PC-9 (cell line): ENCODE data around the gene TCF12. TPM values are rescaled to one million over a fixed set of nuclear protein-coding genes. Genes with fewer than 3 reads are reported as not detected.

ENCODE experiments used
- BruUV-seq: library from RNA; stranded (reverse); fragments of 400-500 nt; replicated peaks from 2 replicates; lab custom pipeline; 2021; lab: Mats Ljungman, UMichigan
- CTCF ChIA-PET: fragments of 300-600 bp; sonication (Branson Sonifier 250); formaldehyde crosslinking; loops from one replicate; lab custom pipeline; 2022; ENCODE audit warnings: antibody characterized with exemption; lab: Charles Lee
- POLR2A ChIA-PET: fragments of 300-600 bp; sonication (Branson Sonifier 250); formaldehyde crosslinking; loops from one replicate; lab custom pipeline; 2022; ENCODE audit warnings: antibody characterized with exemption; ENCODE audit not compliant: unreplicated experiment; lab: Charles Lee
- DNase-seq, 2 experiments: peaks; one replicate each; pipeline versions ENCODE4 v3.0.0 to v3.0.0-alpha.2; 2015 to 2022; ENCODE audit warnings: mixed read lengths in 1 of 2
- H2AFZ ChIP-seq: fragments of 200-600 bp; sonication (generic); 2 replicates; pipeline ENCODE4 v1.8.1; 2017; ENCODE audit warnings: antibody characterized with exemption
- H3F3A ChIP-seq: fragments of 200-600 bp; sonication (generic); 2 replicates; pipeline ENCODE4 v1.8.1; 2017; ENCODE audit warnings: antibody characterized with exemption, mild to moderate bottlenecking, low read depth; ENCODE audit not compliant: insufficient read depth
- H3K27ac ChIP-seq: fragments of 200-600 bp; sonication (generic); 2 replicates; pipeline ENCODE4 v1.6.1; 2016; ENCODE audit warnings: mixed run types
- H3K27me3 ChIP-seq: fragments of 200-600 bp; sonication (generic); 2 replicates; pipeline ENCODE4 v1.6.1; 2016; ENCODE audit warnings: low read depth, mixed run types; ENCODE audit not compliant: insufficient read depth
- H3K36me3 ChIP-seq: fragments of 200-600 bp; sonication (generic); 2 replicates; pipeline ENCODE4 v1.6.1; 2016; ENCODE audit warnings: low read depth, mixed run types
- H3K4me1 ChIP-seq: fragments of 200-600 bp; sonication (generic); replicated peaks from 2 replicates; pipeline ENCODE4 v1.6.1; 2016; ENCODE audit warnings: mixed run types; ENCODE audit not compliant: insufficient read depth
- H3K4me2 ChIP-seq: fragments of 200-600 bp; sonication (generic); 2 replicates; pipeline ENCODE4 v1.6.1; 2017; ENCODE audit warnings: mixed run types
- H3K4me3 ChIP-seq: fragments of 200-600 bp; sonication (generic); 2 replicates; pipeline ENCODE4 v1.6.1; 2016; ENCODE audit warnings: mixed run types
- H3K79me2 ChIP-seq: fragments of 200-600 bp; sonication (generic); 2 replicates; pipeline ENCODE4 v1.6.1; 2017; ENCODE audit warnings: low read depth, mixed run types
- H3K9me2 ChIP-seq: fragments of 200-600 bp; sonication (generic); 2 replicates; pipeline ENCODE4 v1.8.1; 2017; ENCODE audit warnings: mild to moderate bottlenecking; ENCODE audit not compliant: insufficient read depth
- H3K9me3 ChIP-seq: fragments of 200-600 bp; sonication (generic); 2 replicates; pipeline ENCODE4 v1.8.1; 2016; ENCODE audit warnings: low read depth; ENCODE audit not compliant: insufficient read depth
- H4K20me1 ChIP-seq: fragments of 200-600 bp; sonication (generic); 2 replicates; pipeline ENCODE4 v1.8.1; 2017; ENCODE audit not compliant: insufficient read depth
- EZH2 ChIP-seq: fragments of 200-600 bp; sonication (generic); IDR thresholded peaks from 2 replicates; pipeline ENCODE4 v1.8.0; 2017; ENCODE audit warnings: antibody characterized with exemption, low read depth
- intact Hi-C: fragments of 100-400 bp; cut with micrococcal nuclease; formaldehyde crosslinking; loops from one replicate; pipeline ENCODE4 v1.10.0; 2022; ENCODE audit not compliant: unreplicated experiment
- total RNA-seq: library from RNA; stranded (reverse); gene quantifications from 2 replicates; pipeline ENCODE4 v1.2.3, GENCODE V29; 2021
- TF ChIP-seq, protein P1 (sequence below): fragments of 200-600 bp; sonication (generic); conservative IDR thresholded peaks from 2 replicates; pipeline ENCODE4 v1.6.1; 2017; ENCODE audit warnings: mixed run types, antibody characterized with exemption, mild to moderate bottlenecking, moderate library complexity

The TCF12 gene
- total RNA-seq, 1 experiment from 2014 or later = 60.1 TPM

GRCh38 chr15:57307527-57308169, 389.2 kb downstream of the TCF12 start:
- Histone ChIP-seq H4K20me1 (no peaks in the 10 kb centered on the region), H3K27me3 (no peaks in the 10 kb centered on the region), H3K4me2 (no peak overlapping the region), H3K79me2 (no peaks in the 10 kb centered on the region), H3K27ac (no peak overlapping the region), H3K9me3 (no peaks in the 10 kb centered on the region), H3K4me1 (no peaks in the 10 kb centered on the region), H2AFZ (no peak overlapping the region), H3K4me3 (no peak overlapping the region), H3K9me2 (no peaks in the 10 kb centered on the region), H3F3A (no peaks in the 10 kb centered on the region), H3K36me3 (no peaks in the 10 kb centered on the region)
- TF ChIP-seq, protein P1, sequence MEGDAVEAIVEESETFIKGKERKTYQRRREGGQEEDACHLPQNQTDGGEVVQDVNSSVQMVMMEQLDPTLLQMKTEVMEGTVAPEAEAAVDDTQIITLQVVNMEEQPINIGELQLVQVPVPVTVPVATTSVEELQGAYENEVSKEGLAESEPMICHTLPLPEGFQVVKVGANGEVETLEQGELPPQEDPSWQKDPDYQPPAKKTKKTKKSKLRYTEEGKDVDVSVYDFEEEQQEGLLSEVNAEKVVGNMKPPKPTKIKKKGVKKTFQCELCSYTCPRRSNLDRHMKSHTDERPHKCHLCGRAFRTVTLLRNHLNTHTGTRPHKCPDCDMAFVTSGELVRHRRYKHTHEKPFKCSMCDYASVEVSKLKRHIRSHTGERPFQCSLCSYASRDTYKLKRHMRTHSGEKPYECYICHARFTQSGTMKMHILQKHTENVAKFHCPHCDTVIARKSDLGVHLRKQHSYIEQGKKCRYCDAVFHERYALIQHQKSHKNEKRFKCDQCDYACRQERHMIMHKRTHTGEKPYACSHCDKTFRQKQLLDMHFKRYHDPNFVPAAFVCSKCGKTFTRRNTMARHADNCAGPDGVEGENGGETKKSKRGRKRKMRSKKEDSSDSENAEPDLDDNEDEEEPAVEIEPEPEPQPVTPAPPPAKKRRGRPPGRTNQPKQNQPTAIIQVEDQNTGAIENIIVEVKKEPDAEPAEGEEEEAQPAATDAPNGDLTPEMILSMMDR = no peak
- TF ChIP-seq EZH2 = no peak
- no TSS peak for BruUV-seq
- ChIA-PET POLR2A (no interaction called here), CTCF (interaction anchor here (0.5 to 0.7 kb wide), 3 partner anchors 170 to 550 kb away, joined by 3 to 4 read pairs (median 4); no protein-coding TSS in a partner anchor)
- intact Hi-C loops = loop anchor here (2.0 kb wide), 1 partner anchor 161 kb away; no protein-coding TSS in a partner anchor
- DNase-seq = no peak

DNA sequence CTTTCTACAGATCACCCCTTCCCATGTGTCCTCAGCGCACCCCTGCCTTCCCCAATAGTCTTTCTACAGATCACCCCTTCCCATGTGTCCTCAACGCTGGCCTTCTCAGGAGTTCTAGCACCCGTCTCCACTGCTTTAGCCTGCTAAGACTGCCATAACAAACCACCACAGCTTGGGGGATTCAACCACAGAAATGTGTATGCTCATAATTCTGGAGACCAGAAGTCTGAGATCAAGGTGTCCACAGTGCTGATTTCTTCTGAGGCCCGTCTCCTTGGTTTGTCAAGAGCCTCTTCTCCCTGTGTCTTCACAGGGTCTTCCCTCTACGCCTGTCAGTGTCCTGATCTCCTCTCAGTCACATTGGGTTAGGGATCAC, 389.7 kb downstream of the TCF12 start:
- Histone ChIP-seq H3K36me3 (no peaks in the 10 kb centered on the region), H3K27ac (no peak overlapping the region), H4K20me1 (no peaks in the 10 kb centered on the region), H3K27me3 (no peaks in the 10 kb centered on the region), H3K79me2 (no peaks in the 10 kb centered on the region), H3F3A (no peaks in the 10 kb centered on the region), H3K4me1 (no peaks in the 10 kb centered on the region), H2AFZ (no peak overlapping the region), H3K4me3 (no peak overlapping the region), H3K4me2 (no peak overlapping the region), H3K9me2 (no peaks in the 10 kb centered on the region), H3K9me3 (no peaks in the 10 kb centered on the region)
- CTCF ChIA-PET = interaction anchor here (0.6 kb wide), 1 partner anchor 817 kb away, joined by 4 read pairs; no protein-coding TSS in a partner anchor
- DNase-seq = no peak
- TF ChIP-seq EZH2 = no peak
- TF ChIP-seq, protein P1 = no peak
- POLR2A ChIA-PET = no interaction called here
- no TSS peak for BruUV-seq
- intact Hi-C loops = no loop called here

DNA sequence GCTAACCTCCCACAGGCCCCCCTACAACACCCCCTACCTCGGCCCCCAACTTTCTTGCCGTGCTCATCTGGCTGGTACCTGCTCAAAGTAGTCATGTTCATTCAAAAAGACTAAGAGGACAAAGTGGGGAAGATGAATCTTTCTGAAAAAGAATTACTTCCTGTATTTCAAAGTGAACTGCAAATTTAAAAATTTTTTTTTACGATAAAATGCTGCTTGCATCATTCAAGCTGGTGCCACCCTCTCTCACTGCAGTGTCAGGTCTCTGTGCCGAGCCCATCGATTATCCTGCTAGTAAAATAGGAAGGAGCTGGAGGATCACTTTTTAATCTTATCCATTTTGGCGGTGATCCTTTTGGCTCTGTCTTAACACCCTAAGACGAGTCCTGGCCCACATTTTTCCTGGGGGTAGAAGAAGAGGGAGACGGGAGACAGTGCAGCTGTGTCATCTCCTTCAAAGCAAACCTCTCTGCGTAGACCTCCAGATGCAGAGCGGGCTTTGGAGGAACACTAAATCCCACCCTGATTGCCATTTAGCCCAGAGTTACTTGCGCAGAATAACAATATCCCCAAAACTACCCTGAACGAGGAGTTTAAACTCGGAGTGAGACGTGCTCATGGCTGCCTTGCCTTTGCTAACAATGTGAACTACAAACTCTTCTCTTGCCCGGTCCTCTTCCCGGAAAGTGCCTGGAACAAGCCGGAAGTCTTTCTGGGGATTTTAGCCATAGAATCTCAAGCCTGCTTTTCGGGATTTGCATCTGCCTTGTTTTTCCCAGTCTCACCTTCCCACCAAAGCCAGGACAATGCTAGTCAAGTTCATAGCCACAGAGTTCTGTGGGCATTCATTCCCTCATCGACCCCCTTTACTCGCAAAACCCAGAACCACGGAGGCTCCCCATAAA, 391.7 kb downstream of the TCF12 start:
- H3K4me3 ChIP-seq = no peak overlapping the region
- no peak for TF ChIP-seq EZH2
- TF ChIP-seq, protein P1 = no peak
- no peaks in the 10 kb centered on the region for H3K9me2 ChIP-seq
- no peak for DNase-seq
- H3F3A ChIP-seq = no peaks in the 10 kb centered on the region
- no TSS peak for BruUV-seq
- H3K27ac ChIP-seq = no peak overlapping the region
- no peak overlapping the region for H2AFZ ChIP-seq
- no peaks in the 10 kb centered on the region for H3K9me3 ChIP-seq
- no peaks in the 10 kb centered on the region for H3K4me1 ChIP-seq
- H4K20me1 ChIP-seq = no peaks in the 10 kb centered on the region
- H3K36me3 ChIP-seq = no peaks in the 10 kb centered on the region
- H3K79me2 ChIP-seq = no peaks in the 10 kb centered on the region
- POLR2A ChIA-PET = no interaction called here
- H3K27me3 ChIP-seq = no peaks in the 10 kb centered on the region
- H3K4me2 ChIP-seq = no peak overlapping the region
- intact Hi-C loops = no loop called here
- CTCF ChIA-PET = no interaction called here
